ENCODE results near the gene ULK1.

- no peak for TF ChIP-seq CTCF (optimal IDR thresholded peaks at IDR 0.05 in 1 of 3, IDR thresholded peaks at IDR 0.05 in 1 of 3, conservative IDR thresholded peaks at IDR 0.05 in 1 of 3; ENCODE audit: extremely low read depth in 1 of 3, insufficient read depth in 2 of 3, low read length in 3 of 3)
- no peak for TF ChIP-seq EZH2 (IDR thresholded peaks at IDR 0.05; ENCODE audit: low read length)
Observed at GRCh38 chr12:131944601-131945251, 50.3 kb downstream of the ULK1 start.
